Measurements from ENCODE around the gene FAM229B. TPM values are rescaled to one million over a fixed set of nuclear protein-coding genes. Genes with fewer than 3 reads are reported as not detected.

FAM229B gene, protein sequence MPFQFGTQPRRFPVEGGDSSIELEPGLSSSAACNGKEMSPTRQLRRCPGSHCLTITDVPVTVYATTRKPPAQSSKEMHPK
- total RNA-seq, result 1 to 10 TPM; 1.7 to 1.9 TPM
- polyA plus RNA-seq, result 1 to 10 TPM; 3.8 to 7.6 TPM

DNA sequence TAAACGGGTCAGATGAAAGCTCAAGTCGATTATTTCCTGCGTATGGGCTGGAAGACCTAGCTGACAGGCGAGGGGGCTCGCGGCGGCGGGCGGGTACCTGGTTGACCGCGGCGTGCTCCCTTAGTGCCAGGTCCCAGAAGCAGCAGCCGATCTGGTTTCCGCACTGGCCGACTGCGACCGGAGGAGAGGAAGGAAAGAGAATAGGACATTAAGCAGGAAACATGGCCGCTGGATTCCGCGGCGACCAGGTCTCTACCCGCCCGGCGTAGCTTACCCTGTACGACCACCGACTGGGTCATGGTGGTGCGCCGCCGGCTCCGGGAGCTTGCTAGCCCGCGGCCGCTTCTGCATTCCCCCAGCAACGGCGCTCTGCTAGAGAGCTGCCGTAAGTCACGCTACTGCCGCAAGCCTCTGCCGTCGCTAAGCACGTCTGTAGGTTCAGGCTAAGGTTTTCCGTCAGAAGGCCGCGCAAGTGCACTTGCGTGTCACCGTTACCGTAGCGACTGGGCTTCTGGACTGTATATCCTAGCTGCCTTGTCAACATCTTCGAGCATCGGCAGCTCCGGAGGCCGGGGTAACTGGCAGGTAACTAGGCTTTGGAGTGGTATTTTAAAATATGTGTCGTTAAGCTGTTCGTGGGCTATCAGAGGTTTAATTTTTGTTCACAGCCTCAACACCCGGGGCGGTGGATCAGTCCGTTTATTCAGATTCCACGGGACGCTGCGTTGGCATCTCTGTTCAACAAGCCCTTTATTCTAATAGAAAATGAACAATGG is at the start of gene FAM229B, which contains the start of gene TUBE1:
FAM229B (plus strand) TSS at position 456 of the 776 bp plus-strand sequence. CDS start 11,693 bp downstream, outside the sequence.
TUBE1 (minus strand) TSS at position 347 of the 776 bp plus-strand sequence; CDS start at position 299, 48 bp downstream.
- H3K36me3 Mint-ChIP-seq, result peaks cover 15 to 21% of the 10 kb centered on the region in 2 donors
- POLR2A ChIA-PET (ENCODE audit: partially characterized antibody), result interaction anchor here (0.7 to 2.8 kb wide), 13 partner anchors 14 to 1527 kb away, joined by 3 to 24 read pairs (median 4); partner anchors contain the start of genes AMD1, REV3L and TRAF3IP2
- Histone ChIP-seq H3K27ac (ENCODE audit: low read depth, low read length) (peak within 1 kb of the TSS; percentile 78), H3K9me3 (ENCODE audit: control insufficient read depth in 1 of 2, low read length in 2 of 2) (no peaks in the 10 kb centered on the region), H3K4me3 (ENCODE audit: low read length in 2 of 2) (peak within 1 kb of the TSS; percentile 31 to 80), H3K4me1 (ENCODE audit: insufficient read depth, low read length) (peaks cover 15% of the 10 kb centered on the region), H3K36me3 (ENCODE audit: insufficient read depth, low read length) (no peaks in the 10 kb centered on the region), H3K27me3 (ENCODE audit: insufficient read depth, low read length) (peaks cover 15% of the 10 kb centered on the region)
- peaks cover 13 to 17% of the 10 kb centered on the region in 2 donors for H3K27me3 Mint-ChIP-seq
- peaks cover 0 to 2% (median 0%) of the 10 kb centered on the region in 8 donors for H3K9me3 Mint-ChIP-seq
- H3K4me1 Mint-ChIP-seq, result peaks cover 6 to 15% (median 8%) of the 10 kb centered on the region in 4 donors
- intact Hi-C loops (cut with micrococcal nuclease), result loop anchor here (1.0 to 5.0 kb wide), 7 partner anchors 76 to 1273 kb away; partner anchors contain the start of genes AMD1, CDK19, FYN and REV3L
- no peak within 1 kb of the TSS for H3K4me3 Mint-ChIP-seq
- H3K27ac Mint-ChIP-seq, result peak within 1 kb of the TSS in 1 of 7 donors; percentile 59
- DNase-seq, result peak; percentile 89 to 97 (median 93)
- CTCF ChIA-PET (ENCODE audit: partially characterized antibody), result interaction anchor here (0.8 to 3.9 kb wide), 9 partner anchors 15 to 1272 kb away, joined by 3 to 35 read pairs (median 4); partner anchors contain the start of gene CDK19

DNA sequence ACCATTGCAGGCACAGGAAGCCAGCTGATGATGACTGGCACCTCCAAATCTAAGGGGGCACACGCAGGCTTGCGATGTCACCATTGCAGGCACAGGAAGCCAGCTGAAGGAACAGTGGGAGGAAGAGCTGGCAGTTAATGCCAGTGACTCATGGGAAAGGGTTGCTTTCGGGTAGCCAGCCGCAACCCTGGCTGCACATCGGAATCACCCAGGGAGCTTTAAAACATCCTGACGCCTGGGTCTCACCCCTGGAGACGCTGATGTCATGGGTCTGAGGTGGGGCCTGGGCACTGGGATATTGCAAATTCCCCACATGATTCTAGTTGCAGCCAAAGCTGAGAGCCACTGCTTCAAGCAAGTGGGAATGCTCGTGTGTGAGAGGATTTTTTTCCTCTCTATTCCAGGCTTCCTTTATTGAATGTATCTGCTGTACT is 49.6 kb upstream of the FAM229B start:
- Histone ChIP-seq H3K27me3 (ENCODE audit: insufficient read depth, low read length) (no peaks in the 10 kb centered on the region), H3K9me3 (ENCODE audit: control insufficient read depth in 1 of 2, low read length in 2 of 2) (no peaks in the 10 kb centered on the region), H3K36me3 (ENCODE audit: insufficient read depth, low read length) (no peaks in the 10 kb centered on the region), H3K4me3 (ENCODE audit: low read length in 2 of 2) (no peak overlapping the region), H3K27ac (ENCODE audit: low read depth, low read length) (no peak overlapping the region), H3K4me1 (ENCODE audit: insufficient read depth, low read length) (peaks cover 42% of the 10 kb centered on the region)
- Mint-ChIP-seq H3K27ac (no peak overlapping the region), H3K4me3 (no peak overlapping the region), H3K4me1 (peaks cover 35 to 58% (median 46%) of the 10 kb centered on the region in 4 donors), H3K9me3 (no peaks in the 10 kb centered on the region), H3K36me3 (no peaks in the 10 kb centered on the region), H3K27me3 (no peaks in the 10 kb centered on the region)
- ChIA-PET CTCF (ENCODE audit: partially characterized antibody) (interaction anchor here (1.8 to 12.6 kb wide), 3 partner anchors 10 to 24 kb away, joined by 9 to 619 read pairs (median 138); no protein-coding TSS in a partner anchor), POLR2A (ENCODE audit: partially characterized antibody) (interaction anchor here (1.1 to 2.0 kb wide), 3 partner anchors 10 to 20 kb away, joined by 3 to 7 read pairs (median 6); no protein-coding TSS in a partner anchor)
- DNase-seq, result no peak
- intact Hi-C loops (cut with micrococcal nuclease), result no loop called here

DNA sequence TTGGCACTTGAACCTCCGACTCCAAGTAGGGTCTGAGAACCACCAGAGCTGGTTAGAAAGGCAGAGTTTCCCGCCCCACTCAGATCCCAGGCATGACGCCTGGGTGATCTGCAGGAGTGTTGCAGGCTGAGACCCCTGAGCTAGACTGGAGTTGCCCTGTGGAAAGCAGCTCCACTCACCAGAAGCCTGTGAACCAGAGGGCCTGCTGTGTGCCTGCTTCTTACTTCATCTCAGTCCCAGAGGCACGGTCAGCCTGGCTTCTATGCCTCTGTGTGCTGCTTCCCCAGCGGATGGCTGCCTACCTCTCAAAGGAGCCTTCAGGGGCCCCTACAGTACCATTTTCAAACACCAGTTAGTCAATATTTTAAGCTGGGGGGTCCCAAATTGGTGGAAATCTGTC is 49.1 kb upstream of the FAM229B start:
- Mint-ChIP-seq H3K4me1 (peaks cover 36 to 59% (median 47%) of the 10 kb centered on the region in 4 donors), H3K9me3 (no peaks in the 10 kb centered on the region), H3K27me3 (no peaks in the 10 kb centered on the region), H3K27ac (no peak overlapping the region), H3K36me3 (peaks cover 0 to 2% of the 10 kb centered on the region in 2 donors), H3K4me3 (no peak overlapping the region)
- Histone ChIP-seq H3K9me3 (ENCODE audit: control insufficient read depth in 1 of 2, low read length in 2 of 2) (no peaks in the 10 kb centered on the region), H3K27me3 (ENCODE audit: insufficient read depth, low read length) (no peaks in the 10 kb centered on the region), H3K27ac (ENCODE audit: low read depth, low read length) (no peak overlapping the region), H3K4me3 (ENCODE audit: low read length in 2 of 2) (no peak overlapping the region), H3K4me1 (ENCODE audit: insufficient read depth, low read length) (peaks cover 44% of the 10 kb centered on the region), H3K36me3 (ENCODE audit: insufficient read depth, low read length) (no peaks in the 10 kb centered on the region)
- ChIA-PET POLR2A (ENCODE audit: partially characterized antibody) (interaction anchor here (1.1 to 2.0 kb wide), 4 partner anchors 10 to 20 kb away, joined by 3 to 7 read pairs (median 6); no protein-coding TSS in a partner anchor), CTCF (ENCODE audit: partially characterized antibody) (interaction anchor here (9.0 to 12.6 kb wide), 2 partner anchors 11 to 24 kb away, joined by 138 to 619 read pairs; no protein-coding TSS in a partner anchor)
- intact Hi-C loops (cut with micrococcal nuclease), result no loop called here
- no peak for DNase-seq

DNA sequence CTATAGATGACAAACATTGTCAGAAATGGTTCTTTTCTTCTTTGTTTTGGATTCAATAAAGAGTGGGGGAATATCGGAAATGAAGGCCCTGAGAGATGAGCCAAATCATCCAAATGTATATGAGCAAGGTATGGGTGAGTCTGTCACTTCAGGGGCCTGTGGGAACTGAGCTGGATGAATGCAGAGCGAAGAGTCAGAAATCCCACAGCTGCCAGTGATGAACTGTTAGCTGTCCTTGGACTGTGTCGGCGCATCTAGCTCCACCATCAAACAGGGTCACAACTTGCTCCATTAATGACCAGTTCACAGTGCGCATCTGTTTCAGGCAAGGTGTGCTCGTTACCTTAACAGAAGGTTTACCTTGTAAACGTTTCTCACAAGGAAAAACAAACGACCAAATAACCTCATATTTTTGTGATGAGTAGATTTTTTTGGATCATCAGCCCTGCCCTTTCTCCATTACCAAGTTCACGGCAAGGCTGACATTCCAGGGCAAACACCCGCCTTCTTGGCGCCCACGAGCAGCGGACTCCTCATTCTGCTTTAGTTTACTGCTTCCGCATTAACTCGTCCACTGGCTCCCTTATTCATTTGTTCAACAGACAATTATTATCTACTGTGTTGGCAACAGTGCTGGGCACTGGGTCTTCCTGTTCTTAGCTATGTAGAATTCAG is 48.5 kb upstream of the FAM229B start:
- Histone ChIP-seq H3K27me3 (ENCODE audit: insufficient read depth, low read length) (no peaks in the 10 kb centered on the region), H3K9me3 (ENCODE audit: control insufficient read depth in 1 of 2, low read length in 2 of 2) (no peaks in the 10 kb centered on the region), H3K4me1 (ENCODE audit: insufficient read depth, low read length) (peaks cover 38% of the 10 kb centered on the region), H3K27ac (ENCODE audit: low read depth, low read length) (no peak overlapping the region), H3K4me3 (ENCODE audit: low read length in 2 of 2) (no peak overlapping the region), H3K36me3 (ENCODE audit: insufficient read depth, low read length) (no peaks in the 10 kb centered on the region)
- H3K9me3 Mint-ChIP-seq, result no peaks in the 10 kb centered on the region
- H3K4me3 Mint-ChIP-seq, result no peak overlapping the region
- H3K27me3 Mint-ChIP-seq, result no peaks in the 10 kb centered on the region
- peaks cover 0 to 5% of the 10 kb centered on the region in 2 donors for H3K36me3 Mint-ChIP-seq
- intact Hi-C loops (cut with micrococcal nuclease), result no loop called here
- no peak for DNase-seq
- ChIA-PET POLR2A (ENCODE audit: partially characterized antibody) (interaction anchor here (1.8 to 2.0 kb wide), 2 partner anchors 11 to 21 kb away, joined by 6 to 7 read pairs; no protein-coding TSS in a partner anchor), CTCF (ENCODE audit: partially characterized antibody) (interaction anchor here (9.0 to 12.6 kb wide), 2 partner anchors 11 to 25 kb away, joined by 138 to 619 read pairs; no protein-coding TSS in a partner anchor)
- H3K4me1 Mint-ChIP-seq, result peaks cover 32 to 55% (median 46%) of the 10 kb centered on the region in 4 donors
- peak overlapping the region in 1 of 7 donors; percentile 79 for H3K27ac Mint-ChIP-seq

DNA sequence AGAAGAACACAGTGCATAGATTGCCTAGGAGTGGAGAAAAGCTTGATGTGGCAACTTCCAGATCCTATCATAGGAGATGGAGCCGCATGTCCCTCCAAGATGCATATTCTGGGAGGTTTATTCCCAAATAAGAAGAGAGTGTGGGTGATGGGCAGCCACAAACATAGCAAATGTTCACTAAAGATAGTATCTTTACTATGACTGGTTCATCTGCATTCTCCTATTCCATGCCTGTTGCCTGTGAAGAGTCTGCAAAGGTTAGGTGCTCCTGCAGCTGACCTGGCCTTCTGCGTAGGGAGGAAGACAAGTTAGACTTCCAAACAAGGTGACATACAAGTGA is 48.0 kb upstream of the FAM229B start:
- DNase-seq, result no peak
- H3K4me3 ChIP-seq (ENCODE audit: low read length in 2 of 2), result no peak overlapping the region
- Mint-ChIP-seq H3K4me1 (peaks cover 27 to 52% (median 43%) of the 10 kb centered on the region in 4 donors), H3K4me3 (no peak overlapping the region), H3K36me3 (peaks cover 0 to 5% of the 10 kb centered on the region in 2 donors), H3K27me3 (no peaks in the 10 kb centered on the region), H3K9me3 (no peaks in the 10 kb centered on the region), H3K27ac (peak overlapping the region in 1 of 7 donors; percentile 79)
- ChIA-PET POLR2A (ENCODE audit: partially characterized antibody) (interaction anchor here (1.3 to 2.0 kb wide), 4 partner anchors 12 to 29 kb away, joined by 3 to 10 read pairs (median 6); no protein-coding TSS in a partner anchor), CTCF (ENCODE audit: partially characterized antibody) (interaction anchor here (1.6 to 12.6 kb wide), 4 partner anchors 12 to 330 kb away, joined by 4 to 619 read pairs (median 110); no protein-coding TSS in a partner anchor)
- intact Hi-C loops (cut with micrococcal nuclease), result no loop called here
- H3K9me3 ChIP-seq (ENCODE audit: control insufficient read depth in 1 of 2, low read length in 2 of 2), result no peaks in the 10 kb centered on the region
- H3K27ac ChIP-seq (ENCODE audit: low read depth, low read length), result no peak overlapping the region
- peaks cover 33% of the 10 kb centered on the region for H3K4me1 ChIP-seq (ENCODE audit: insufficient read depth, low read length)
- H3K36me3 ChIP-seq (ENCODE audit: insufficient read depth, low read length), result no peaks in the 10 kb centered on the region
- no peaks in the 10 kb centered on the region for H3K27me3 ChIP-seq (ENCODE audit: insufficient read depth, low read length)

DNA sequence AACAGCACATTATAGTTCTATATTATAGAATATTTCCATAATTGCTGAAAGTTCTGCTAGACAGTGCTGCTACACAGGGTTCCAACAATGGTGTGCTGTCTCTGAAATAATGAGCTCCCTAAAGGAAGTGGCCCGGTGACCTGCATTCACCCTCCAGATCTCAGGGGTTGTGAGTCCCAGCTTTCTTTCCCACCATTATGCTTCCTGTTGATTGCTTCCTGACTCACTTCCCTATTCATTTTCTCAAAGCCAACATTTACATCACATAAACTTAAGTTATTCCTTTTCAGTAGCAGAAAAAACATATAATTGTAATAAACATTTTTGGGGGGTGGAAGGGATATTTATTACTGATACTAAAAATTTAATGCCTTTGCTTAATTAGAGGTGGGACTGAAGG is 46.4 kb upstream of the FAM229B start:
- Mint-ChIP-seq H3K4me3 (no peak overlapping the region), H3K27ac (peak overlapping the region in 4 of 7 donors; percentile 0 to 68 (median 34)), H3K36me3 (peaks cover 0 to 5% of the 10 kb centered on the region in 2 donors), H3K4me1 (peaks cover 17 to 39% (median 31%) of the 10 kb centered on the region in 4 donors), H3K9me3 (no peaks in the 10 kb centered on the region), H3K27me3 (no peaks in the 10 kb centered on the region)
- no peak overlapping the region for H3K27ac ChIP-seq (ENCODE audit: low read depth, low read length)
- peaks cover 18% of the 10 kb centered on the region for H3K4me1 ChIP-seq (ENCODE audit: insufficient read depth, low read length)
- H3K27me3 ChIP-seq (ENCODE audit: insufficient read depth, low read length), result no peaks in the 10 kb centered on the region
- CTCF ChIA-PET (ENCODE audit: partially characterized antibody), result interaction anchor here (0.7 to 12.6 kb wide), 11 partner anchors 9 to 782 kb away, joined by 3 to 619 read pairs (median 12); a partner anchor contains a TSS
- POLR2A ChIA-PET (ENCODE audit: partially characterized antibody), result interaction anchor here (0.8 to 5.3 kb wide), 8 partner anchors 14 to 331 kb away, joined by 3 to 58 read pairs (median 6); no protein-coding TSS in a partner anchor
- no peaks in the 10 kb centered on the region for H3K36me3 ChIP-seq (ENCODE audit: insufficient read depth, low read length)
- H3K4me3 ChIP-seq (ENCODE audit: low read length in 2 of 2), result no peak overlapping the region
- no peak for DNase-seq
- no peaks in the 10 kb centered on the region for H3K9me3 ChIP-seq (ENCODE audit: control insufficient read depth in 1 of 2, low read length in 2 of 2)
- intact Hi-C loops (cut with micrococcal nuclease), result loop anchor here (5.0 kb wide), 1 partner anchor 679 kb away; no protein-coding TSS in a partner anchor
